ENCODE measurements around the gene IFFO2.

The IFFO2 gene

GRCh38 chr1:18856435-18856834 lies 100.0 kb downstream of the IFFO2 start:
- no peaks in the 10 kb centered on the region for H4K20me1 ChIP-seq
- H3K36me3 ChIP-seq: no peaks in the 10 kb centered on the region
- no peak overlapping the region for H3K9ac ChIP-seq
- H3K9me3 ChIP-seq (replicated peaks in 1 of 11): no peaks in the 10 kb centered on the region
- H3K27me3 ChIP-seq: no peaks in the 10 kb centered on the region; a peak in 1 of 22 replicates
- TF ChIP-seq Cebpa-rat (IDR thresholded peaks at IDR 0.05): no peak
- H3K4me1 ChIP-seq: peaks cover 0 to 6% (median 0%) of the 10 kb centered on the region in 10 experiments; a peak in 2 of 20 replicates
- no peak overlapping the region for H3K4me2 ChIP-seq
- H3K27ac ChIP-seq: no peak overlapping the region
- H3K4me3 ChIP-seq: no peak overlapping the region

DNA sequence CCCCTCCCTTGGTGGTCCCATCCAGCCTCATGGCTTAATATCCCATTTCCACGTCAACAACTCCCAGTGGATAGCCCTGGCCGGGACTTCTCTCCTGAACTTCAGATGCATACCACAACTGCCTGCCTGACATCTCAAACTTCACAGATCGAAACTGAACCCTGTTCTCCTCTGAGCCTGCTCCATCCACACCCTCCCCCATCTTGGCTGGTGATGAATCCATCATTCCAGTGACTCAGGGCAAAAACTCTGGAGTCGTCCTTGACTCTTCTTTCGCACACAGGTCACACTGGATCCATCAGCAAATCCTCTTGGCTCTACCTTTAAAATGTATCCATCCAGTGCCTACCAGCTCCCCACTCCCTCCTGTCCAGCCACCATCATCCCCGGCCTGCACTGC lies 100.9 kb downstream of the IFFO2 start:
- H3K27me3 ChIP-seq: no peaks in the 10 kb centered on the region

DNA sequence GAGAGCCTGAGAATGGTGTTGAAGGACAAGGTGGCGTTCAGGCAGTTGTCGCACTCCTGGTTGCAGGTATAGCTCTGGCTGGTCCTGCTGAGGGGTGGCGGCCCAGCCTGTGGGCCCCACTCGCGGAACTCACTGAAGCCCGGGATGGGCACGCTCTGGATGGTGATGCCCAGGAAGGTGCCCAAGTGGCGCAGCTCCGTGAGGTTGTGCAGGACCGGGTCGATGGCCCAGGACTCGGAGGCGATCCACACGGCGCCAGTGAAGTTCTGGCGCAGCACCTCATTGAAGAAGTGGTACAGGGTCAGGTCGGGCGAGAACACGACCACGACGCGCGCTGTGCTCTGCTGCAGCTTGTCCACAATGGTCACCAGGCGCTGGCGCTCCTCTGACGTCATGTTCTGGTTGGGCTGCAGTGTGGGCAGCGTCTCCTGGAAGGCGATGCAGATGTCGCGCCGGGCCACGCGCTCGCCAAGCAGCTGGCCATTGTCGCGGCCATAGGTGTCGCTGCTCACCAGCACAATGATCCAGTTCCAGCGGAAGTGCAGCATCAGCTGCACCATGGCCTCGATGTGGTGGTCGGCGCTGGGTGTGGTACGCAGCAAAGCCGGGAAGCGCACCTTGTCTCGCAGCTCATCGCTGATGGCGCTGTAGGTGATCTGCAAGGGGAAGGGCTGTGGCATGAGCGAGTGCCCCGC lies 102.0 kb downstream of the IFFO2 start:
- Histone ChIP-seq H3K27me3 (no peaks in the 10 kb centered on the region), H4K20me1 (no peaks in the 10 kb centered on the region), H3K9me3 (replicated peaks in 1 of 11) (no peaks in the 10 kb centered on the region), H3K9ac (no peak overlapping the region), H3K4me1 (peaks cover 0 to 6% (median 0%) of the 10 kb centered on the region in 10 experiments; a peak in 1 of 20 replicates), H3K4me3 (no peak overlapping the region), H3K4me2 (no peak overlapping the region), H3K27ac (no peak overlapping the region), H3K36me3 (no peaks in the 10 kb centered on the region)
- TF ChIP-seq Cebpa-rat (IDR thresholded peaks at IDR 0.05): no peak

More for the DNA sequence above, 100.9 kb downstream of the IFFO2 start:
- H3K4me3 ChIP-seq: no peak overlapping the region
- H3K27ac ChIP-seq: no peak overlapping the region
- peaks cover 0 to 6% (median 0%) of the 10 kb centered on the region in 10 experiments; a peak in 1 of 20 replicates for H3K4me1 ChIP-seq
- no peak overlapping the region for H3K4me2 ChIP-seq
- TF ChIP-seq Cebpa-rat (IDR thresholded peaks at IDR 0.05): no peak
- no peaks in the 10 kb centered on the region for H3K9me3 ChIP-seq (replicated peaks in 1 of 11)
- H4K20me1 ChIP-seq: no peaks in the 10 kb centered on the region
- no peak overlapping the region for H3K9ac ChIP-seq
- no peaks in the 10 kb centered on the region for H3K36me3 ChIP-seq
